NCI-H2107 (cell line): ENCODE results near the gene BAAT.
A peak's percentile ranks its signal among the peaks of the same experiment; 100 is the strongest.

Experiments used
- DNase-seq: peaks from one replicate; lab custom pipeline; 2025; lab: John Stamatoyannopoulos, UW

Gene BAAT

GRCh38 chr9:101312661-101313060 lies 72.1 kb downstream of the BAAT start:
- DNase-seq, result no peak

DNA sequence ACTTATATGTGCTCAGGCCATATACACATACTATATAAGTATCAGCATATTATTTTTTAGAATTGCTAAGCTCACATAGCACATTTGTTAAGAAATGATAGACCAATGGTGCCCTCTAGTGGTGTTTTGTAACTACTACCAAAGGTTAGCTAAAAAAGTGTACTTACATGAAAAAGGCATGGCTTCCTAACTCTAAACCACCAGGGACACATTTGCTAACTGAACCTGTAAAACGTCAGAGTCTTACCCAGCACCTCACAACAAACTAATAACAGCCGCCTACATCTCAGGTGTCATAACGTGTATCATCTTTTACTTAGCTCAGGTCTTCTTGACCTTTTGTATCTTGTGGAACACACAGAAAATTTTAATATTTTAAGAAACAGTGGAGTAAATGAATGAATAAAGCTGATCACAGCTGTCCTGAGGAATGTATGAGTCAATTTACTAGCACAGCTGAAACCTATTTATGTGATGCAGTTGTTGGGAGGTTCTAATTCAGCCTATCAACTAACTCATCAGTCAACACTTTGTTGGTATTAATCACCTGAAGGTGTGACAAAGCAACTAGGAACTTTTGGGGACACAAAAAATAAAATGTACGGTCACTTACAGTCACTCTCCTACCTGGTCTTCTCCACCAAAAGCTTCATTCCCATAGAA lies 72.9 kb downstream of the BAAT start:
- DNase-seq, result peak; percentile 68

DNA sequence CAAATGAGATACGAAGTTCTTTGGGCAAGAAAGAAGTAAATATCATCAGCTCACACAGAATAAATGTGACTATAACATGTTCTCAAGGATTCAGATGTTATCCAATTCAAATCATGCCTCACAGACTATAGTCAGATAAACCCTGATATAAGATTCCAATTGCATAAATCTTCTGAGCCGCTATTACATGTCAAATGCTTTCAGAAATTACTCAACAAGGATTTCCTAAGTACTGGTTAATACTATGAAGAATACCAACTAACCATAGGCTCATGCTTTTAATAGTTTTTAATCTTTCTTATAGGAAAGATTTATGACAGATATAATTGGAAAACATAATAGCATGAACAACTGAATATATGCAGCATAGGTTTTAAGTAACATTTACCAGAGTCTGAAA lies 73.6 kb downstream of the BAAT start:
- DNase-seq, result no peak
